ENCODE data around the gene CACFD1.

CACFD1 gene

DNA sequence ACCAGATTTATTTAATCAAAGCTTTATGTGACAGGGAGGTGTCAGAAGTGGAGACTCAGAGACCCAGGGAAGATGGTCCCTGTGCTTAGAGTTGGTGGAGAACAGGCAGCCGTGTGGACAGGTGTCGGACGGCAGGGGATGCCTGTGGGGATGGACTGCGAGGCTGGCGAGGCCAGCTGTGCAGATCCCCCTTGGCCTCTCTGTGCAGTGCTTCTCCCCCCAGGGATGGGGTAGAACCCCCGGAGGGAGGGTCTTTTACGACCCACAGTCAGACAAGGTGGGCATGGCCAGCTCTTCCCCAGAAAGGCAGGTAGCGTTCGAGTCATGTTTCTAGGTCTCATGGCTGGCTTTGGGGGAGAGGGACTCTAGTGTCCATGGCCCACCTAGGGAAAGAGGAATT is 23.8 kb downstream of the CACFD1 start:
- no peak for DNase-seq (ENCODE audit: low read depth)

DNA sequence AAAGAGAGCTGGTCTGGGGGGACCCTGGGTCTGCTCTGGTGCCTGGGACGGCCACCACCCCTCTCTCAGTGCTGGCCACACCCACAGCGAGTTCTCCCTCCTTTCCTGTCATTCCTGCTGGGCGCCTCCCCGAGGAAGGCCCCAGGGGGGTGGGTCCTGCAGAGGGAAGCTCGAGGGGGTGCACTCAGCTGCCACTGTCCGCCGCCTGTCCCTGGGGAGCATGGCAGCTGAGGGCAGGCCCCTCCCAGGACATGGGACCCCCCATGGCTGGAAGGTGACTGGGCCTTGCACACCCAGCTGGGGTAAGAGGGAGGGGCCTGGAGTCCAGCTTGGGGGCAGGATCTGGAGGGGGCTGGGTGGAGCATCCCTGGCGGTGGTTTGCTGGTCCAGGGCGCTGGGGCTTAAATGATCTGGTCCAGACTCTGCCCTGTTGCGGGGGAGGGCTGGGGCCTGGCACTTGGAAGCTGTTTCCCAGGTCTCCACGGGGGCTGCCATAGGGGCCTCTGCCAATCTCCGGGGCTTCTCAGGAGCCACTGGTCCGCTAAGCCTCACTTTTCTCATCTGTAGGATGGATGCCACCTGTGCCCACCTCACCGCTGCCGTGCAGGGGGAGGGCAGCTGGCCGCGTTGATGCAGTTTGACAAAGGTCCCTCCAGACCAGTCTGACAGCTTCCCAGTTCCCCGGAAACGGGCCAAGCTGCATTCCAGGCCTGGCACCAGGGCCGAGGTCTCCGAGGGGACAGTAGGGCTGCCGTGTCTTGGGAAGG is 25.1 kb downstream of the CACFD1 start:
- DNase-seq (ENCODE audit: low read depth) = no peak

DNA sequence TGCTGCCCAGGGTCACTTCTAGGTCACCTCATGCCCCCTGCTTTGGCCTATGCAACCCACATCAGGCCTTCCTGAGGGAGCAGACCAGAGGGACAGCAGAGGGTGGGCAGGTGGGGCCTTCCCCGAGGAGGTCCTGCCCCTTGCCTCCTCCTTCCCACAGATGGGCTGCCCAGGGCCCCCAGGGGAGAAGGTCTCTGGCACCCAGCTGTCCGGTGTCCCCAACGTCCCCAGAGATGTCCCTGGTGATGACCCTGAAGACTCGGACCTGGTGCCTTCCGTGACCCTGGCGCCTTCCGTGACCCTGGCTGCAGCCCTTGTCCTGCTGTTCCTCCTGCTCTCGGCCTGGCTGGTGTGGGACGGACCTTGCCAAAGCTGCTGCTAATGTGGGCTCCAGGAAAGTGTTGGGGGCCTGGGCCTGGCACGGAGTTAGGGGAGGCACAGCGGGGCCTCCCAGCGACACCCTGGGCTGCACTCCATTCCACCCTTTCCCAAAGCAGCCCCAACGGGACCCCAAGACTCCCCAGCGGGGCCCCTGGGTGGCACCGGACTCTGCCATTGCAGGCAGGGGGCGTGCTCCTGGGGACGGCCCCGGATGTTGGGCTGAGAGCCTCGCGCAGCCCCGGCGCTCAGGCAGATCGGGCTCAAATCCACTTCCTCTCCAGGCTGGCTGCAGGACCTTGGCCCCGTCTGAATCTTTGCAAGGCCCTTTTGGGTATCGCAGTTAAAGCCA is 25.9 kb downstream of the CACFD1 start:
- no peak for DNase-seq (ENCODE audit: low read depth)

DNA sequence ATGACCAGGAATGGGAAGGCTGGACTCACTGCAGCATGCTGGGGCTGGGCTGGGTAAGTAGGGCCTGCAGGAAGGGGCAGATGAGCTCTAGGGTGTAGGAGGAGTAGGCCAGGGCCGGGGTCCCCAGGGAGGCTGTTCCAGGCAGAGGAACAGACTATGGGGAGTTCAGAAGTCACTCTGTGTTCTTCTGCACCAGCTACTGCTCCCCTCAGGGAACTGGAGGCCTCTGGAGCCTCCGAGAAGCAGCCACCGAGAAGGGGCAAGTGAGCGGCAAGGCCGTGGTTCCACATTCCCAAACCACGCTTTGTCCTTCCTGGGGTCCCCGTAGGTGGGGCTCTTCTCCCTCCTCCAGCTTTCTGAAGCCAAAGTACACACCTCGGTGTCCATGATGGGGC is 27.6 kb downstream of the CACFD1 start:
- DNase-seq (ENCODE audit: low read depth) = no peak

DNA sequence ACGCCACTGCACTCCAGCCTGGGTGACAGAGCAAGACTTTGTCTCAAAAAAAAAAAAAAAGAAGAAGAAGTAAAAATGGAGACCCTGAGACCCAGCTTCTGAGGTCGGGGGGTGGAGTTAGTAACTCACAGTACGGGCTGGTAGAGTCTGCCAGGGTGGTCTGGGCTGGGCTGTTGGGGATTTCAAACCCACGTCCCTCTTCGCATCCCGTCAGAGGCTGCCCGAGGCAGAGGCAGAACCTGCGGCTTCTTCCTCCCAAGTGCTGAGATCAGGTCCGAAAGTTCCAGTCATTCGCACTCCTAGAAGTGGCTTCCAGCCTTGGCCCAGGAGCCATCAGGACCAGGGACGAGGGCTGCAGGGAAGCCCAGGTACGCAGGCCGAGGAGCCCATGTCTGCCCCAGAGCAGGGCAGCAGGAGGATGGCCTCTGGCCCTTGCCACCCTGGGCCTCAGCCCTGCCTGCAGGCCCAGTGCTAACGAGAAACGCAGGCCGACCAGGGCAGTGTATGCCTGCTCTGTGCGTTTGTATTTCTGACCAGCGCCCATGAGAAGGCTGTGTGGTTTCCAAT is 29.0 kb downstream of the CACFD1 start:
- DNase-seq (ENCODE audit: low read depth) = no peak

DNA sequence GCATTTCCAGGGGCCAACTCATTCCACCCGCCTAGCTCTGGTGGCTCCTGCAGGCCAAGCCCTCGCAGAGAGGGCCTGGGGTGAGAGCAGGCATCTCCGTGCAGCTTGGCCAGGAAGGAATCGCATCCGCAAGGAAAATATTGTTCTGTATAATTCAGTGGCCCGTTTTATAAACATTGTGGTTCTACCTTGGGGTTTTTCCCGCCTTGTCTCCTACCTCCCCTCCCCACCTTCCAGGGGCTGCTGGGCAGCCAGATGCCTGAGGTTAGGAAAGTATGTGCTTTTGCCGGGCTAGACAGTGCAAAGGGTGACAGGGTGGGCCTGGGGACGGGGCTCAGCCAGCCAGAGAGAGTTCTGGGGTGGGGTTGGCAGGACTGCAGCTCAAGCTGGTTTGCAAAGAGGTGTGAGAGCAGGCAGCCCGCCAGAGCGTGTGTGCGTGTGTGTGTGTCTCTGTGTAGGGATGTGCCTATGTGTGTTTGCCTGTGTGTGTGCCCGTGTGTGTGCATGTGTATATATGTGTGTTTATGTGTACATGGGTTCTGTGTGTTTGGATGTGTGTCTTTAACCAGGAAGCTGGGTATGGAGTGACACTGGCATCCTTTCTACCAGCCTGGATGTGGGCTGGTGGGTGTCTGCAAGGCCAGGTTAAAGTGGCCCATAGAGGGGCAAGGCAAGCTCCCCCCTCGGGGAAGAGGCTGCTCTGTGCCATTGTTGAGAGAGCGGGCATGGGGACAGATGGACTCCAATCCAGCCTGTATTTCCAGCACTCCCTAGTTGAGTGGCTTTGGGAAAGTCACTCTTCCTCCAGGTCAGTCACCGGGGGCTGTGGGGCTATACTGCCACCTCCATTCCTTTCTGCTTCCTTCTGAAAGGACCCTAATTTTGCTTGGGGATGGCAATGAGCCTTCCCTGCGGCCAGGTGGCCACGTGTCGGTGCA is 29.7 kb downstream of the CACFD1 start:
- no peak for DNase-seq (ENCODE audit: low read depth)

DNA sequence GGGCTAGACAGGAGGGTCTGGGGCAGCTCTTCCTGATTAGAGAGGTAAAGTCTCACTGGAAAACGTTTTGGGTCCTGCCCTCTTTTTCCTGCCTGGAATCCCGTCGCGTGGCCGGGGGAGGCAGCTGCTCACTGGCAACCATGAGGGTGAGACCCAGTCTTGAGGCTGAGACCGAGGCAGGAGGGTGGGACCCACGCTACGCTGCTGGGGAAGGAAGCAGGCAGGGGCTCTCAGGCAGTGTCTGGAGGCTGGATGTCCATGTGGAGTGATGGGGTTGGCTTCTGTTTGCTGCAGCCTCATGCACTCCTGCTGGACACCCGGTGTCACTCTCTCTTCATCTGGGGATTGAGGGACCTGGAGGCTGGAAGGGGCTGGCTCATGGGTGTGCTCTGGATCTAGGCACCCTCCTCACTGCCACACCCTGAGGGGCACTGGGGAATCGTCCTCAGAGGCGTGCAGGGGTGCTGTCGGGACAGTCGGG is 30.5 kb downstream of the CACFD1 start:
- no peak for DNase-seq (ENCODE audit: low read depth)

DNA sequence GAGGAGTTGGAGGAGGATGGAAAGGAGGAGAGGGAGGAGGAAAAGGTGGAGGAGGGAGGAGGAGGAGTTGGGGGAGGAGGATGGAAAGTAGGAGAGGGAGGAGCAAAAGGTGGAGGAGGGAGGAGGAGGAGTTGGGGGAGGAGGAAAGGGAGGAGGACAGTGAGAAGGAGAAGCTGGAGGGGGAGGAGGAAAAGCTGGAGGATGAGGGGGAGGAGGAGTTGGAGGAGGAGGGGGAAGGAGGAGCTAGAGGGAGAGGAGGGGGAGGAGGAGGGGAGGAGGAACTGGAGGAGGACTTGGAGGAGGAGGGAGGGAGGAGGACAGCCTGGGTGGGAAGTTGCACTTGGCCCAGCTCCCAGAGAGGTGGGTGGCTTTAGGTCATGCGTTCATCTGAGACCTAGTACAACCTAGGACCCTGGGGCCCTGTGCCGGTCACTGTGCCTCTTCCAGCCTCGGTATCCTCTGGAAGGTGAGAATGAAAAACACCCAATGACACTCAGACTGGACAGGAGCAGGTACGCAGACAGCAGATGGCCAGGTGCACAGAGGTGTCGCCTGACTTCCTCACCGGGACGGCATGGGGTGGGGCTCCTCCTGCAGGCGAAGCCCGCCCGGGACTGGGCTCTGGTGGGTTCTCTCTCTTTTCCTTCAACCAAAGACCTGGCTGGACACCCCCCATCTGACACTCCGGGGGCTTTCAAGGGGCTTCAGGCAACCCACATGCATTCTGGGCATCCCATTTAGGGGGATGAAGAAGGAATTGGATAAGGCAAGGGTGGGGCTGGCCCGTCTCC is 31.3 kb downstream of the CACFD1 start:
- no peak for DNase-seq (ENCODE audit: low read depth)

DNA sequence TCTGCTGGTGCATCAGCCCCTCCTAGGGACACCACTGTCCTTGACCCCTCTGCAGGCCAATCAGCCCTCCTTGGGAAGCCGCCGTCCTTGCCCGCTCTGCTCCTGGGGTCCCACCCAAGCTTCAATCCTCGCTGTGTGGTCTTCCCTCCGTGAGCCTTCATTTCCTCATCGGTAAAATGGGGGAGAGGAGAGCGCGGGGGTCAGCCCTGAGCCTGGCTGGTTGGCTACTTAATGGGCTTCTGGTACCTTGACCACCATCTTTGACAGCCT is 31.8 kb downstream of the CACFD1 start:
- DNase-seq (ENCODE audit: low read depth) = no peak

DNA sequence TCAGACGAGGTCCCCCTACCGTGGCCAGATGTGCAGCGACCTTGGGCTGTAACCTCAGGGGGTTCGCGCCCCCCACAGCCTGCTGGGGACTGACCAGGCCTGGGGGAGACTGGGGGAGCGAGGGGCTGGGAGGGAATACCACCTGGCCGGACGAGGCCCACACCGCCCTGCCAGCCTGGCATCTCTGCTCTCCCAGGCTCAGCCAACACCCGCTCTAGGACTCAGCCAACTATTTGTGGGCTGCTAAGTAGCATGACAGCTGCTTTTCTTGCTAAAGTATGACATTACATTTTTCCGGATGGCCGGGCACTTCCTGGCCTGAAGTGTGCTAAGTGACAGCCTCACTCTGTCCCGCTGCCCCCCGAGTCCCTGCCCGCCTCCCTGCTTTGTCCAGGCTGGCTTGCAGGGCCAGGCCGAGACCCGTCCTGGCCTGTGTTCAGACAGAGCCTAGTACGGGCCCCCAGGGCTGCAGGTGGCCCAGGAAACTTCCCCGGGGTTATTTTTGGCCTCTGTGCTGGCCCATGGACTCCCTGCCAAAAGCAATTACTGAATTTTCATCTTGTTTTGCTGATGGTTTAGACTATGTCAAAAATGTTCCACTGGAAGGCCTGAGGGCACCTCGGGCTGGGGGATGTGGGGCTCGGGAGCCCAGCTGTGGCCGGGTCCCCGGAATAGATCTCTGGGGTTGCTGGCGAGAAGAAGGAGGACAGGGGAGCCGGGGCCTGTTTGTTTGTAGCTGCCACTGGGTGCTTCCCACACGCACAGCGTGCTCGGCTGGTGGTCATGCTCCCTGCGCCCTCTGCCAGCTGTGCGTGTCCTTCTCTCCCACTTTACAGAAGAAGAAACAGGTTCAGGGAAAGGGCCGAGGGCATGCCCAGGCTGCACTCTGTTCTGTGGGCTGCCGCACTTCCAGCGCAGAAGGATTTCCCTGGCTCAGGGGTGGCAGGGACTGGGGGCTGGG is 32.6 kb downstream of the CACFD1 start:
- no peak for DNase-seq (ENCODE audit: low read depth)

DNA sequence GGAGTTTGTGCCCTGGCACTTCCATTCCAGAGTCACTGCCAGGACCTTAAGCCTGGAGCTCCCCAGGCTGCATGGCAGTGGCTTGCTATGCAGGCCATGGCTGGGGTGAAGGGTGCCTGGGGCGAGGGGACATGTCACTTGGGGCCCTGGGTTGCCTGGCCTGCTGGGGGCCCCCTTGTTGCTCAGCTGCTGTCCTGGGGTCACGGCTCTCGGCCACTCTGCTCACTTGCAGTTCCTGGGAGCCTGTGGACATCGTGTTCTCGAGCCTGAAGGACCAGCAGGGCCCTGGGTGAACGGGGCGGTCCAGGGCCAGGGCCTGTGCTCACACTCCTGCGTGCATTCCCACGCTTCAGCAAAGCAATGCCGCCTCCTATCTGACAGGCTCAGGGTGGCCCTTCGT is 33.6 kb downstream of the CACFD1 start:
- no peak for DNase-seq (ENCODE audit: low read depth)

DNA sequence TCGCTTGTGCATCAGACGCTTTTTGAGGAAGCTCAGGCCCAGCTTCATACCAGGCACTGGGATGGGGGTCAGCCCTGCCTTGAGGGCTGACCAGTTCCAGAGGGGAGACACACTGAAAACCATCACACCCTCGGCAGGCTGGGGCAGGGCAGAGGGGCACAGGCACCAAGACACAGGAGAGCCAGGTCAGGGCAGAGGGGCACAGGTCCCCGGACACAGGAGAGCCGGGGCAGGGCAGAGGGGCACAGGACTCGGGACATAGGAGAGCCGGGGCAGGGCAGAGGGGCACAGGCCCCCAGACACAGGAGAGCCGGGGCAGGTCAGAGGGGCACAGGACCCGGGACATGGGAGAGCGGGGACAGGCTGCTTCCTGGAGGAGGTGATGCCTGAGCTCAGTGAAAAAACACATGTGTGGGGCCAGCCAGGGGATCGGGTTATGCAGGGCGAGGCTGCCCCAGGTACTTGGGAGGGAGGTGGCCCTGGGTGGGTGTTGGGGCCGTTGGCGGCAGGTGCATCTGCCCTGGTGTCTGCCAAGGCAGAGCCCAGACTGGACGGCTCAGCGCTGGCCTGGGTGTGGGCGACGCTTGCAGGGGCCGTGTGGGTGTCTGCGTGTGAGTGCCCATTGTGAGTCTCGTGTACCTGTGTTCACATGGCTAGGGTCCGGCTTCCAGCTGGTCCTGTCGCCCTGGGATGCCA is 34.2 kb downstream of the CACFD1 start:
- DNase-seq (ENCODE audit: low read depth) = no peak

DNA sequence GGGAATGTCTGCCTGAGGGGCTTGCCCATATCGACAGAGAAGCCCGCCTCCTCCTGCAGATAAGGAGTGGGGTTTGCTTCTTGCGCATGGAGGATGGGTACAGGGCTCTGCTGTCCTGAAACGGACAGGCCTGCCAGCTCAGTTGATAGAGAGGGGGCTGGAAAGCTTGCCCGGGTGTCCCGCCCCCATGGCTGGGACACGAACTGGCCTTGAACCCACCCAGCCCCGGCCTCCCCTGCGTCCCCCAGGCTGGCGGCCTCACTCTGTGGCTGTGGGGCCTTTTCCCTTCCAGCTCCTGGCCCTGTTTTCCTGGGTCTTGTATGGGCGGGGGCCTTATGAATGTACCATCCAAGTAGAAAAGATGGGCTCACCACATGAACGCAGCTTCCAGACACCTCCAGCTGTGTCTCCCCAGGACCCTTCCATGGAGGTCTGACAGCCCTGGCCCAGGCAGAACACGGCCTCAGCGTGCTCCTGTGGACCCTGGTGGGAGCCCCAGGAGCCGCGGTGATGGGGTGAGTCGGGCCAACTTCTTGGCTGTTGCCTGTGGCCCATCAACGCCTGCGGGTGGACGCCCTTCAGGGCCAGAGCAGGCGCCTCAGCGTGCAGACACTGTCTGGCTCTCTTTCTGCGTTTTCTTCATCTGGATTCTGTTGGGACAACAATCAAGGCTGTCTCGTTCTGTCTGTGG is 35.0 kb downstream of the CACFD1 start:
- DNase-seq (ENCODE audit: low read depth) = no peak

DNA sequence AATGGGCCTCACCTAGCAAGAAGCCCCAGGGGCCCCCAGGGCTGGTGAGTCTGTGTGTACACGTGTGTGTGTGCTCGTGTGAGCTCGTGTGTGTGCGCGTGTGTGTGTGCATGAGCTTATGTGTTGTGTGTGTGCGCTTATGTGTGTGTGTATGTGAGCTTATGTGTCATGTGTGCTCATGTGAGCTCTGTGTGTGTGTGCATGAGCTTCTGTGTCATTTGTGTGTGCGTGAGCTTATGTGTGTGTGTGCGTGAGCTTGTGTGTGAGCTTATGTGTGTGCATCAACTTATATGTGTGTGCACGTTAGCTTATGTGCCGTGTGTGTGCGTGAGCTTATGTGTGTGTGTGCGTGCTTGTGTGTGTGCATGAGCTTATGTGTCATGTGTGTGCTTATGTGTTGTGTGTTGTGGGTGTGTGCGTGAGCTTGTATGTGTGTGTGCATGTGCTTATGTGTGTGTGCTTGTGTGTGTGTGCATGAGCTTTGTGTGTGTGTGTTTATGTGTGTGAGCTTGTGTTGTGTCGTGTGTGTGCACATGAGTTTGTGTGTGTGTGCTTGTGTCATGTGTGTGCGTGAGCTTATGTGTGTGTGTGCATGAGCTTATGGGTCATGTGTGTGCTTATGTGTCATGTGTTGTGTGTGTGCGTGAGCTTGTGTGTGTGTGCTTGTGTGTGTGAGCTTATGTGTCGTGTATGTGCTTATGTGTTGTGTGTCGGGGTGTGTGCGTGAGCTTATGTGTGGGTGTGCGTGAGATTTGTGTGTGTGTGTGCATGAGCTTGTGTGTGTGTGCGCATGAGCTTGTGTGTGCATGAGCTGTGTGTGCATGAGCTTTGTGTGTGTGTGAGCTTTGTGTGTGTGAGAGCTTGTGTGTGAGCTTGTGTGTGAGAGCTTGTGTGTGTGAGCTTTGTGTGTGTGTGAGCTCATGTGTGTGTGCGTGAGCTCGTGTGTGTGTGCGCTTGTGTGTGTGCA is 35.8 kb downstream of the CACFD1 start:
- no peak for DNase-seq (ENCODE audit: low read depth)

DNA sequence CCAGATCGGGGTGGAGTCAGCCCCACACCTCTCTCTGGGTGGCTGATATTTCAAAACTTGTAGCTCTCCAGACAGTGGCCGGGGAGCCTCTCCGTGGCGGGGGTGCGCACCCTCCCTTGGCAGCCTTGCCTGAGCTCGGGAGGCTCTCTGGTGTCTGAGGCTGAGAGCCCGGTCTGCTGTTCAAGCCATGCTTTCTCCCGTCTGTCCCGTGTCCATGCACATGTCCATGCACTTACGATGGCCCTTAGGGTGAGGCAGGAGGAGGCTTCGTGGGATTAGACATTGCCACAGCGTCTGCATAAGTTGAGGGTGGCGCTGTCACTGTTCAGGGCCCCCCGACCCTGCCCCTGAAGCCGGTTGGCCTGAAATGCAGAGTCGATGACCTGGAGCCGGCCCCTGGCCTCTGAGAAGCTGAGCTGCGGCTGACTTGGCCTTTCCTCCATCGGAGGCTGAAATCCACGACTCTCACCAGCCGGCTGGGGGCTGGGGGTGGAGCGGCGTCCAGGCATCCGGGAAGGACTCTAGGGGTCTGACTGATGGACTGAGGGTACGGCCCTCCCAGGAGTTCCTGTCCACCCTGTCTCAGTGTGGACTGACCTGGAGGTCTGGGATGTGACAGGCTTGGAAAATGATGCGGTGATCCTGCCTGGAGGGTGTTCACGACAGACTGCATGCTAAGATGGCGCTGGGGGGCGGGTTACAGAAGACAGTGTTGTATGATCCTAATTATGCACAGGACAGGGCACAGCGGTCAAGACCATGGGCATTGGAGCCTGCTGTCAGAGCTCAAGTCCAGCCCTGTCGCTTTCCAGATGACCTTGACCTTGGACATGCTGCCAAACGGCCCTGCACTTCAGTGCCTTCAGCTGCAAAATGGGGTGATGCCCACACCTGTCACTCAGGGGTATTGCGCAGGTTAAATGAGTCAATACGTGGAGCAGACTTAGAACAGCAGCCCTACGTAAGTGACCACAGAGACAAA is 37.4 kb downstream of the CACFD1 start:
- DNase-seq (ENCODE audit: low read depth) = no peak

DNA sequence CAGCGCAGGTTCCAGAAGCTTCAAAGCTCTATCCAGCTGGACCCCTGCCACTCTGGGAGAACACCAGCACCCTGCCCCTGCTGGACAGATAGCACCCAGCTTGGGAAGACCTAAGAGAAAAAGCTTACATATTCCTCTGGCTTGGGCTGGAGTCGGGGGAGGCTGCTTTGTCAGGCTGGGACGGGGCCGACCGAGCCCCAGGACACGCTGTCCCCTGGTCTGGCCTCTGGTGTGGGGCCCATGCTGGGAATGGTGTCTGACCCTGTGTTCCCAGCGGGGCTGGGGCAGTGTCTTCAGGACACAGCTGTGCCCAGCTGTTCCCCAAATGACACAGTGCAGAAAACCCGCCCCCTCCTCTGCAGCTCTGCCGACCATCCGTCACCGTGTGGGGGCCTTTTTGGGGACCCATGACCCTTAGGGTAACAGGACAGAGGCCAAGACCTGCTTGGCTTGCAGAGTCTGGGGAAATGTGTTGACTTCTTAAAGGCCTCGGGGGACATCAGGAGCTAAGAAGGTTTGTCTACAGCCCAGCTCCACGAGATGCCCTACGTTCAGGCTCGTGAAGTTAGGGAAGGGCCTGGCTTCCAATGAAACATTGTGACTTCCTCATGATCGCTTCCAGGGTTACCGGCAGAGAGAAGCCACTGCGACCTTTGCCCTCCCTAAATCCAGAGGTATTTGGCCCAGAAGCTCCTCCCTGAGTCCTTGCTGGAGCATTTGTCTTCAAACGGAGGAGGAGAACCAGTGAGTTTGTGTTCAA is 39.5 kb downstream of the CACFD1 start:
- DNase-seq (ENCODE audit: low read depth) = no peak
